ENCODE data around the gene MROH2B.

MROH2B gene

GRCh38 chr5:40999142-40999541 lies 72.0 kb downstream of the MROH2B start:
- POLR2A ChIA-PET, result no interaction called here
- DNase-seq, result no peak
- CTCF ChIA-PET, result no interaction called here
- H3K27me3 ChIP-seq (replicated peaks in 2 of 5; ENCODE audit: control insufficient read depth in 4 of 5, insufficient read depth in 5 of 5, low read length in 4 of 5), result no peaks in the 10 kb centered on the region
- H3K9me3 ChIP-seq (ENCODE audit: control extremely low read depth in 1 of 5, control insufficient read depth in 4 of 5, insufficient read depth in 2 of 5, low read depth in 1 of 5, low read length in 4 of 5), result no peaks in the 10 kb centered on the region
- no peaks in the 10 kb centered on the region for H3K36me3 ChIP-seq (ENCODE audit: control insufficient read depth in 4 of 4, insufficient read depth in 4 of 4, low read length in 3 of 4)
- H3K4me3 ChIP-seq (ENCODE audit: control insufficient read depth in 1 of 7, extremely low read depth in 1 of 7, insufficient read depth in 4 of 7, low read depth in 2 of 7, low read length in 6 of 7), result no peak overlapping the region
- no peak overlapping the region for H3K27ac ChIP-seq (ENCODE audit: insufficient read depth in 1 of 2, low read depth in 1 of 2, low read length in 2 of 2, poor library complexity in 1 of 2, severe bottlenecking in 2 of 2)
- no peaks in the 10 kb centered on the region for H3K4me1 ChIP-seq (ENCODE audit: control extremely low read depth in 1 of 4, control insufficient read depth in 4 of 4, insufficient read depth in 4 of 4, low read length in 3 of 4)
- WGBS (ENCODE audit: insufficient coverage), result no CpG with 5 or more reads among the region's 1 CpG

DNA sequence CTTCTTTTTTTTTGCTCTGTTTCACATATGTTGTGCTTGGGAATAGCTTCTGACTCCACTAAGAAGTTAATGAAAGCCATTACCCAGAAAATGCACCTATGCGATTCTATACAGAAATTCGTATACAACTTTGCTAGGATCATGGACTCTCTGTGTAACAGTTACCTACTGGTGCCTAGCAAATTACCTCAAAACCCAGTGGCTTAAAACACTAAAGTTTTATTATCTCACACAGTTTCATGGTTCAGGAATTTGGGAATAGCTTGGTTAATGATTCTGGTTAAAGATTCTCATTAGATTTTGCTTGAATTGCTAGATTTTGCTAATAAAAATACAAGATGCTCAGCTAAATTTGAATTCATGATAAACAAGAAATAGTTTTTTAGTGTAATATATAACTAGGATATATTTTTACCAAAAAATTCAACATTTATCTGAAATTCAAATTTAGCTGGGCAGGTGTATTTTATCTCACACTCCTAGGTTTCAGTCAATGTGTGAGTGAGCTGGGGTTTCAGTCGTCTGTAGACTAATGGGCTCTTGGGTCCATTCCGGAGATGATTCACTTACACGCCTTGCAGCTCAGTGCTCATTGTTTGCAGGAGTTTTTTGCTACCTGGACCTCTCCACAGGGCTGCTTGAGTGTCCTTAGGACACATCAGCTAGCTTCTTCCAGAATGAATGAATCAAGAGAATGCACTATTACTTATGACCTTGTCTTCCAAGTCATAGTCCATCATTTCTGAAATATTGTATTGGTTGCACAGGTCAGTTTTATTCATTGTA lies 75.1 kb downstream of the MROH2B start:
- POLR2A ChIA-PET, result no interaction called here
- CTCF ChIA-PET, result no interaction called here
- no peak overlapping the region for H3K27ac ChIP-seq (ENCODE audit: insufficient read depth in 1 of 2, low read depth in 1 of 2, low read length in 2 of 2, poor library complexity in 1 of 2, severe bottlenecking in 2 of 2)
- WGBS (ENCODE audit: insufficient coverage), result 96% methylated on average over 5 of the region's 5 CpGs
- no peak overlapping the region for H3K4me3 ChIP-seq (ENCODE audit: control insufficient read depth in 1 of 7, extremely low read depth in 1 of 7, insufficient read depth in 4 of 7, low read depth in 2 of 7, low read length in 6 of 7)
- no peak for DNase-seq
- H3K9me3 ChIP-seq (ENCODE audit: control extremely low read depth in 1 of 5, control insufficient read depth in 4 of 5, insufficient read depth in 2 of 5, low read depth in 1 of 5, low read length in 4 of 5), result no peaks in the 10 kb centered on the region
- H3K27me3 ChIP-seq (replicated peaks in 2 of 5; ENCODE audit: control insufficient read depth in 4 of 5, insufficient read depth in 5 of 5, low read length in 4 of 5), result no peaks in the 10 kb centered on the region
- H3K36me3 ChIP-seq (ENCODE audit: control insufficient read depth in 4 of 4, insufficient read depth in 4 of 4, low read length in 3 of 4), result no peaks in the 10 kb centered on the region
- H3K4me1 ChIP-seq (ENCODE audit: control extremely low read depth in 1 of 4, control insufficient read depth in 4 of 4, insufficient read depth in 4 of 4, low read length in 3 of 4), result no peaks in the 10 kb centered on the region

DNA sequence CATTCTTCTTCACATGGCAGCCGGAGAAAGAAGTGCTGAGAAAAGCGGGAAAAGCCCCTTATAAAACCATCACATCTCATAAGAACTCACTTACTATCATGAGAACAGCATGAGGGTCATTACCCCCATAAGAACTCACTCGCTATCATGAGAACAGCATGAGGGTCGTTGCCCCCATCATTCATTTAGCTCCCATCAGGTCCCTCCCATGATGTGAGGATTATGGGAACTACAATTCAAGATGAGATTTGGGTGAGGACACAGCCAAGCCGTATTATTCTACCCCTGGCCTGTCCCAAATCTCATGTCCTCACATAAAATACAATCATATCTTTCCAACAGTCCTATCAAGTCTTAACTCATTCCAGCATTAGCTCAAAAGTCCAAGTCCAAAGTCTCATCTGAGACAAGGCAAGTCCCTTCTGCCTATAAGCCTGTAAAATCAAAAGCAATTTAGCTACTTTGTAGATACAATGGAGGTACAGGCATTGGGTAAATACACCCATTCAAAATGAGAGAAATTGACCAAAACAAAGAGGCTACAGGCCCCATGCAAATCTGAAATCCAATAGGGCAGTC lies 79.1 kb downstream of the MROH2B start:
- Histone ChIP-seq H3K27ac (ENCODE audit: insufficient read depth in 1 of 2, low read depth in 1 of 2, low read length in 2 of 2, poor library complexity in 1 of 2, severe bottlenecking in 2 of 2) (no peak overlapping the region), H3K9me3 (ENCODE audit: control extremely low read depth in 1 of 5, control insufficient read depth in 4 of 5, insufficient read depth in 2 of 5, low read depth in 1 of 5, low read length in 4 of 5) (no peaks in the 10 kb centered on the region), H3K36me3 (ENCODE audit: control insufficient read depth in 4 of 4, insufficient read depth in 4 of 4, low read length in 3 of 4) (no peaks in the 10 kb centered on the region), H3K4me3 (ENCODE audit: control insufficient read depth in 1 of 7, extremely low read depth in 1 of 7, insufficient read depth in 4 of 7, low read depth in 2 of 7, low read length in 6 of 7) (no peak overlapping the region), H3K27me3 (replicated peaks in 2 of 5; ENCODE audit: control insufficient read depth in 4 of 5, insufficient read depth in 5 of 5, low read length in 4 of 5) (no peaks in the 10 kb centered on the region), H3K4me1 (ENCODE audit: control extremely low read depth in 1 of 4, control insufficient read depth in 4 of 4, insufficient read depth in 4 of 4, low read length in 3 of 4) (no peaks in the 10 kb centered on the region)
- DNase-seq, result no peak
- CTCF ChIA-PET, result no interaction called here
- POLR2A ChIA-PET, result no interaction called here
- 70% methylated on average over 3 of the region's 5 CpGs for WGBS (ENCODE audit: insufficient coverage)

GRCh38 chr5:40991168-40991980 lies 79.8 kb downstream of the MROH2B start:
- WGBS (ENCODE audit: insufficient coverage), result 86% methylated on average over 1 of the region's 2 CpGs
- no peaks in the 10 kb centered on the region for H3K27me3 ChIP-seq (replicated peaks in 2 of 5; ENCODE audit: control insufficient read depth in 4 of 5, insufficient read depth in 5 of 5, low read length in 4 of 5)
- no peak overlapping the region for H3K27ac ChIP-seq (ENCODE audit: insufficient read depth in 1 of 2, low read depth in 1 of 2, low read length in 2 of 2, poor library complexity in 1 of 2, severe bottlenecking in 2 of 2)
- no peak for DNase-seq
- ChIA-PET POLR2A (no interaction called here), CTCF (no interaction called here)
- H3K36me3 ChIP-seq (ENCODE audit: control insufficient read depth in 4 of 4, insufficient read depth in 4 of 4, low read length in 3 of 4), result no peaks in the 10 kb centered on the region
- H3K9me3 ChIP-seq (ENCODE audit: control extremely low read depth in 1 of 5, control insufficient read depth in 4 of 5, insufficient read depth in 2 of 5, low read depth in 1 of 5, low read length in 4 of 5), result no peaks in the 10 kb centered on the region
- no peak overlapping the region for H3K4me3 ChIP-seq (ENCODE audit: control insufficient read depth in 1 of 7, extremely low read depth in 1 of 7, insufficient read depth in 4 of 7, low read depth in 2 of 7, low read length in 6 of 7)
- no peaks in the 10 kb centered on the region for H3K4me1 ChIP-seq (ENCODE audit: control extremely low read depth in 1 of 4, control insufficient read depth in 4 of 4, insufficient read depth in 4 of 4, low read length in 3 of 4)

GRCh38 chr5:40988746-40989510 lies 82.2 kb downstream of the MROH2B start:
- CTCF ChIA-PET, result no interaction called here
- 100% methylated on average over 2 of the region's 8 CpGs for WGBS (ENCODE audit: insufficient coverage)

GRCh38 chr5:40987349-40987748 lies 83.8 kb downstream of the MROH2B start:
- CTCF ChIA-PET, result no interaction called here
- no peak overlapping the region for H3K27ac ChIP-seq (ENCODE audit: insufficient read depth in 1 of 2, low read depth in 1 of 2, low read length in 2 of 2, poor library complexity in 1 of 2, severe bottlenecking in 2 of 2)

More at GRCh38 chr5:40988746-40989510, 82.2 kb downstream of the MROH2B start:
- H3K9me3 ChIP-seq (ENCODE audit: control extremely low read depth in 1 of 5, control insufficient read depth in 4 of 5, insufficient read depth in 2 of 5, low read depth in 1 of 5, low read length in 4 of 5), result peaks cover 0 to 1% (median 0%) of the 10 kb centered on the region in 5 experiments
- DNase-seq, result no peak
- H3K36me3 ChIP-seq (ENCODE audit: control insufficient read depth in 4 of 4, insufficient read depth in 4 of 4, low read length in 3 of 4), result no peaks in the 10 kb centered on the region
- no peak overlapping the region for H3K4me3 ChIP-seq (ENCODE audit: control insufficient read depth in 1 of 7, extremely low read depth in 1 of 7, insufficient read depth in 4 of 7, low read depth in 2 of 7, low read length in 6 of 7)
- H3K27ac ChIP-seq (ENCODE audit: insufficient read depth in 1 of 2, low read depth in 1 of 2, low read length in 2 of 2, poor library complexity in 1 of 2, severe bottlenecking in 2 of 2), result no peak overlapping the region
- H3K27me3 ChIP-seq (replicated peaks in 2 of 5; ENCODE audit: control insufficient read depth in 4 of 5, insufficient read depth in 5 of 5, low read length in 4 of 5), result no peaks in the 10 kb centered on the region
- no peaks in the 10 kb centered on the region for H3K4me1 ChIP-seq (ENCODE audit: control extremely low read depth in 1 of 4, control insufficient read depth in 4 of 4, insufficient read depth in 4 of 4, low read length in 3 of 4)
- POLR2A ChIA-PET, result interaction anchor here (0.7 kb wide), 1 partner anchor 31 kb away, joined by 5 read pairs; no protein-coding TSS in a partner anchor

More at GRCh38 chr5:40987349-40987748, 83.8 kb downstream of the MROH2B start:
- Histone ChIP-seq H3K36me3 (ENCODE audit: control insufficient read depth in 4 of 4, insufficient read depth in 4 of 4, low read length in 3 of 4) (no peaks in the 10 kb centered on the region), H3K27me3 (replicated peaks in 2 of 5; ENCODE audit: control insufficient read depth in 4 of 5, insufficient read depth in 5 of 5, low read length in 4 of 5) (no peaks in the 10 kb centered on the region), H3K4me3 (ENCODE audit: control insufficient read depth in 1 of 7, extremely low read depth in 1 of 7, insufficient read depth in 4 of 7, low read depth in 2 of 7, low read length in 6 of 7) (no peak overlapping the region), H3K4me1 (ENCODE audit: control extremely low read depth in 1 of 4, control insufficient read depth in 4 of 4, insufficient read depth in 4 of 4, low read length in 3 of 4) (no peaks in the 10 kb centered on the region), H3K9me3 (ENCODE audit: control extremely low read depth in 1 of 5, control insufficient read depth in 4 of 5, insufficient read depth in 2 of 5, low read depth in 1 of 5, low read length in 4 of 5) (peaks cover 0 to 1% (median 0%) of the 10 kb centered on the region in 5 experiments)
- no peak for DNase-seq
- POLR2A ChIA-PET, result no interaction called here
